Suprapubic skin (tissue), 3 donors: Measurements from ENCODE around the gene KLF9.

ENCODE experiments used
- CTCF ChIP-seq, 2 donors: fragments of 200-600 bp in 1 of 2; fragments of 450-650 bp in 1 of 2; sonication (generic) in 1 of 2; IDR thresholded peaks; one replicate each; pipeline ENCODE4 v1.5.1; 2016 to 2019; ENCODE audit warnings: antibody characterized with exemption in 2 of 2, mild to moderate bottlenecking in 1 of 2, moderate library complexity in 1 of 2
- POLR2AphosphoS5 ChIP-seq, 3 donors: sonication (generic); formaldehyde crosslinking; IDR thresholded peaks; one replicate each; pipeline ENCODE4 v1.6.1; 2017; ENCODE audit warnings: antibody characterized with exemption in 3 of 3

- no peak for TF ChIP-seq CTCF (IDR thresholded peaks at IDR 0.05)
- TF ChIP-seq POLR2AphosphoS5 (IDR thresholded peaks at IDR 0.05), result no peak
These were observed 4.7 kb downstream of the KLF9 start for GRCh38 chr9:70409800-70410199.
